HepG2 (cell line): Measurements from ENCODE around the gene SEC14L5. TPM values are rescaled to one million over a fixed set of nuclear protein-coding genes. Genes with fewer than 3 reads are reported as not detected.

Experiments
- CCDC6 ChIP-seq: sonication (generic); formaldehyde crosslinking; IDR thresholded peaks from 2 replicates; pipeline ENCODE4 v1.8.1; 2022; ENCODE audit warnings: mild to moderate bottlenecking, missing genetic modification reagents, moderate library complexity
- FOSL1 ChIP-seq: sonication (generic); formaldehyde crosslinking; IDR thresholded peaks from 2 replicates; pipeline ENCODE4 v1.9.0; 2021; ENCODE audit warnings: missing genetic modification reagents, borderline replicate concordance
- SAFB2 ChIP-seq: sonication (generic); formaldehyde crosslinking; IDR thresholded peaks from 2 replicates; pipeline ENCODE4 v1.5.1; 2020; ENCODE audit warnings: missing genetic modification reagents, low read depth, mild to moderate bottlenecking, borderline replicate concordance
- TBX2 ChIP-seq: sonication (generic); formaldehyde crosslinking; IDR thresholded peaks from 2 replicates; pipeline ENCODE4 v1.5.0; 2020; ENCODE audit warnings: missing genetic modification reagents, mild to moderate bottlenecking, borderline replicate concordance
- U2AF2 ChIP-seq: fragments of 200-400 bp; formaldehyde crosslinking; IDR thresholded peaks from 2 replicates; pipeline ENCODE4 v1.6.1; 2017; ENCODE audit warnings: low read depth, mild to moderate bottlenecking, low read length
- ZFP1 ChIP-seq: IDR thresholded peaks from 2 replicates; pipeline ENCODE4 v1.6.1; 2016
- ZKSCAN5 ChIP-seq: sonication (generic); formaldehyde crosslinking; IDR thresholded peaks from 2 replicates; pipeline ENCODE4 v1.5.1; 2020; ENCODE audit warnings: mild to moderate bottlenecking, missing genetic modification reagents
- ZNF136 ChIP-seq: sonication (generic); formaldehyde crosslinking; IDR thresholded peaks from 2 replicates; pipeline ENCODE4 v1.8.1; 2022; ENCODE audit warnings: low read depth, mild to moderate bottlenecking, moderate library complexity, missing genetic modification reagents
- ZNF292 ChIP-seq: sonication (generic); formaldehyde crosslinking; IDR thresholded peaks from 2 replicates; pipeline ENCODE4 v1.8.1; 2022; ENCODE audit warnings: mild to moderate bottlenecking, low read depth, missing genetic modification reagents, borderline replicate concordance
- ZNF546 ChIP-seq: sonication (generic); formaldehyde crosslinking; conservative IDR thresholded peaks from 2 replicates; pipeline ENCODE4 v1.8.1; 2023; ENCODE audit warnings: mild to moderate bottlenecking, missing genetic modification reagents
- ZNF790 ChIP-seq: sonication (generic); formaldehyde crosslinking; IDR thresholded peaks from 2 replicates; pipeline ENCODE4 v1.8.0; 2022; ENCODE audit warnings: missing genetic modification reagents, mild to moderate bottlenecking, borderline replicate concordance
- ZSCAN25 ChIP-seq: sonication (generic); formaldehyde crosslinking; IDR thresholded peaks from 2 replicates; pipeline ENCODE4 v1.8.0; 2022; ENCODE audit warnings: mild to moderate bottlenecking, missing genetic modification reagents
- ZZZ3 ChIP-seq: sonication (generic); formaldehyde crosslinking; IDR thresholded peaks from 2 replicates; pipeline ENCODE4 v1.4.0; 2020; ENCODE audit warnings: missing genetic modification reagents, mild to moderate bottlenecking, borderline replicate concordance
- polyA plus RNA-seq, 8 experiments: library from polyadenylated mRNA; depleted of rRNA in 3 of 8; stranded (reverse) in 7 of 8; unstranded in 1 of 8; fragments of >200 nt; fragmentation: Illumina TruSeq in 4 of 8; extraction: Trizol in 4 of 8; gene quantifications; 2 replicates each; pipeline versions ENCODE4 v1.2.1 to v1.2.3, GENCODE V29; 2011 to 2016; ENCODE audit warnings: low read depth in 4 of 8, missing spikeins in 1 of 8, mixed read lengths in 1 of 8; ENCODE audit not compliant: insufficient read depth in 1 of 8
- total RNA-seq, 5 experiments: library from RNA; depleted of rRNA; stranded (reverse); fragments of >200 nt; fragmentation: Illumina TruSeq; extraction: Trizol; gene quantifications; 2 replicates each; pipeline ENCODE4 v1.2.3, GENCODE V29; 2016; ENCODE audit warnings: low read depth in 1 of 5
- TF ChIP-seq, protein P1 (sequence below): sonication (generic); formaldehyde crosslinking; IDR thresholded peaks from 2 replicates; pipeline ENCODE4 v1.4.0; 2020; ENCODE audit warnings: missing genetic modification reagents, borderline replicate concordance
- TF ChIP-seq, protein P2 (sequence below), 2 experiments: sonication (generic) in 1 of 2; formaldehyde crosslinking in 1 of 2; IDR thresholded peaks; 2 replicates each; pipeline versions ENCODE4 v1.6.1 to v1.9.0; 2014 to 2022; ENCODE audit warnings: antibody characterized with exemption in 1 of 2, borderline replicate concordance in 1 of 2, inconsistent platforms in 1 of 2, low read depth in 1 of 2, missing genetic modification reagents in 1 of 2

Gene SEC14L5
- total and polyA plus RNA-seq, 2 of the 13 experiments (the other 11 are each of a cell fraction or from before 2014, with no cell fraction given) = 0.40 to 0.42 TPM

DNA sequence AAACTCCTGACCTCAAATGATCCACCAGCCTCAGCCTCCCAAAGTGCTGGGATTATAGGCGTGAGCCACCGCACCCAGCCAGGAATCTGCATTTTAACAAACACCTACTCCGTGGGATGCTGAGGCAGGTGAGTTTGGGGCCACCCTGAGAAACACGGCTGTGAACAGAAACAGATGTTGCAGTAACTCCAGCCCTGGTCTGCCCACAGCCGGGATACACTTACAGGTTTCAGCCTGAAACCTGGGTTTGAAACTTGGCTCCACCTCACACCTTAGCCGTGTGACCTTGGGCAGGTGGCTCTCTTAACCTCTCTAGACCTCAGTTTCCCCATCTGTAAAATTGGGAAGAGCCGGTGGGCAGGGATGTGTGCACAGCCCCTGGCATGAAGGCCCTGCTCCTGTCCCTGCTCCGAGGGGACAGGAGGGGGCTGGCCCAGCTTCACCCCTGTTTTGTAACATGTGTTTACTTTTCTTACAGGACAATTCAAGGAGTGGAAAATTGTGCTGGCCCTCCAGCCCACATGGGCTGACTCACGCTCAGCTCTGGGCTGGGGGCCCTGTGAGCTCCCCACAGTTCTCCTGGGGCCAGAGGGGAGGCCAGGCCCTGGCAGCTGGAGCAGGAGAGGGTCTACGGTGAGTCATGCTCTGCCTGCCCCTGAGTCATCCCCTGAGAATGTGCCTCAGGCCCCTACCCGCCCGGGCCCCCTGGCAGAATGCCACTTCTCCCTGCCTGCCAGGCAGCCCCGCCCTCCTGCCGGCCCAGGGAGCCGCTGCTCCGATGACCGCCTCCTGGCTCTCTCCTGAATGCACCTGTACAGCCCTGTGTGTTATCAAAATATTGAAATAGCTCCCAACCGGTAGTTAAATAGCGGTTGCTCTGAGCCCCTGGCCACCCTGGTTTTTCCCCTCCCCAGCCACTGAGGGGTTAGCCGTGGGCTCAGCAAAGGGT lies 13.5 kb upstream of the SEC14L5 start (continued):
- TF ChIP-seq, protein P1, sequence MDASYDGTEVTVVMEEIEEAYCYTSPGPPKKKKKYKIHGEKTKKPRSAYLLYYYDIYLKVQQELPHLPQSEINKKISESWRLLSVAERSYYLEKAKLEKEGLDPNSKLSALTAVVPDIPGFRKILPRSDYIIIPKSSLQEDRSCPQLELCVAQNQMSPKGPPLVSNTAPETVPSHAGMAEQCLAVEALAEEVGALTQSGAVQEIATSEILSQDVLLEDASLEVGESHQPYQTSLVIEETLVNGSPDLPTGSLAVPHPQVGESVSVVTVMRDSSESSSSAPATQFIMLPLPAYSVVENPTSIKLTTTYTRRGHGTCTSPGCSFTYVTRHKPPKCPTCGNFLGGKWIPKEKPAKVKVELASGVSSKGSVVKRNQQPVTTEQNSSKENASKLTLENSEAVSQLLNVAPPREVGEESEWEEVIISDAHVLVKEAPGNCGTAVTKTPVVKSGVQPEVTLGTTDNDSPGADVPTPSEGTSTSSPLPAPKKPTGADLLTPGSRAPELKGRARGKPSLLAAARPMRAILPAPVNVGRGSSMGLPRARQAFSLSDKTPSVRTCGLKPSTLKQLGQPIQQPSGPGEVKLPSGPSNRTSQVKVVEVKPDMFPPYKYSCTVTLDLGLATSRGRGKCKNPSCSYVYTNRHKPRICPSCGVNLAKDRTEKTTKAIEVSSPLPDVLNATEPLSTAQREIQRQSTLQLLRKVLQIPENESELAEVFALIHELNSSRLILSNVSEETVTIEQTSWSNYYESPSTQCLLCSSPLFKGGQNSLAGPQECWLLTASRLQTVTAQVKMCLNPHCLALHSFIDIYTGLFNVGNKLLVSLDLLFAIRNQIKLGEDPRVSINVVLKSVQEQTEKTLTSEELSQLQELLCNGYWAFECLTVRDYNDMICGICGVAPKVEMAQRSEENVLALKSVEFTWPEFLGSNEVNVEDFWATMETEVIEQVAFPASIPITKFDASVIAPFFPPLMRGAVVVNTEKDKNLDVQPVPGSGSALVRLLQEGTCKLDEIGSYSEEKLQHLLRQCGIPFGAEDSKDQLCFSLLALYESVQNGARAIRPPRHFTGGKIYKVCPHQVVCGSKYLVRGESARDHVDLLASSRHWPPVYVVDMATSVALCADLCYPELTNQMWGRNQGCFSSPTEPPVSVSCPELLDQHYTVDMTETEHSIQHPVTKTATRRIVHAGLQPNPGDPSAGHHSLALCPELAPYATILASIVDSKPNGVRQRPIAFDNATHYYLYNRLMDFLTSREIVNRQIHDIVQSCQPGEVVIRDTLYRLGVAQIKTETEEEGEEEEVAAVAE (CRISPR knock-in tag) = no peak; the same call in 1 of the 2 replicates
- TF ChIP-seq CCDC6 (CRISPR knock-in tag) (peak; percentile 73; the same call in 1 of the 2 replicates), SAFB2 (CRISPR knock-in tag) (peak; percentile 43; the same call in 1 of the 2 replicates), U2AF2 (no peak), TBX2 (CRISPR knock-in tag) (peak; percentile 92), ZNF136 (CRISPR knock-in tag) (no peak), ZZZ3 (CRISPR knock-in tag) (no peak), ZNF292 (CRISPR knock-in tag) (peak; percentile 94), FOSL1 (CRISPR knock-in tag) (peak; percentile 99), ZNF790 (CRISPR knock-in tag) (no peak), ZSCAN25 (CRISPR knock-in tag) (peak; percentile 52), ZKSCAN5 (CRISPR knock-in tag) (no peak), ZFP1 (CRISPR knock-in tag) (peak; percentile 47; the same call in 1 of the 2 replicates), ZNF546 (CRISPR knock-in tag) (no peak)
- TF ChIP-seq, protein P2, sequence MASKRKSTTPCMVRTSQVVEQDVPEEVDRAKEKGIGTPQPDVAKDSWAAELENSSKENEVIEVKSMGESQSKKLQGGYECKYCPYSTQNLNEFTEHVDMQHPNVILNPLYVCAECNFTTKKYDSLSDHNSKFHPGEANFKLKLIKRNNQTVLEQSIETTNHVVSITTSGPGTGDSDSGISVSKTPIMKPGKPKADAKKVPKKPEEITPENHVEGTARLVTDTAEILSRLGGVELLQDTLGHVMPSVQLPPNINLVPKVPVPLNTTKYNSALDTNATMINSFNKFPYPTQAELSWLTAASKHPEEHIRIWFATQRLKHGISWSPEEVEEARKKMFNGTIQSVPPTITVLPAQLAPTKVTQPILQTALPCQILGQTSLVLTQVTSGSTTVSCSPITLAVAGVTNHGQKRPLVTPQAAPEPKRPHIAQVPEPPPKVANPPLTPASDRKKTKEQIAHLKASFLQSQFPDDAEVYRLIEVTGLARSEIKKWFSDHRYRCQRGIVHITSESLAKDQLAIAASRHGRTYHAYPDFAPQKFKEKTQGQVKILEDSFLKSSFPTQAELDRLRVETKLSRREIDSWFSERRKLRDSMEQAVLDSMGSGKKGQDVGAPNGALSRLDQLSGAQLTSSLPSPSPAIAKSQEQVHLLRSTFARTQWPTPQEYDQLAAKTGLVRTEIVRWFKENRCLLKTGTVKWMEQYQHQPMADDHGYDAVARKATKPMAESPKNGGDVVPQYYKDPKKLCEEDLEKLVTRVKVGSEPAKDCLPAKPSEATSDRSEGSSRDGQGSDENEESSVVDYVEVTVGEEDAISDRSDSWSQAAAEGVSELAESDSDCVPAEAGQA (IDR thresholded peaks at IDR 0.05; ENCODE audit: low read depth) = peak; percentile 29; the same call in 1 of the 2 replicates
- TF ChIP-seq, protein P2 (CRISPR knock-in tag; IDR thresholded peaks at IDR 0.05; ENCODE audit: borderline replicate concordance) = no peak
